GM12874 (cell line): ENCODE results near the gene PCDH9.

Source experiments
- CTCF ChIP-seq: IDR thresholded peaks from 2 replicates; pipeline ENCODE4 v1.5.1; 2011; ENCODE audit warnings: low read depth, mild to moderate bottlenecking, control low read depth, low read length, moderate library complexity; ENCODE audit not compliant: insufficient read depth

Gene PCDH9

GRCh38 chr13:66859934-66860877, 369.9 kb downstream of the PCDH9 start:
- no peak for TF ChIP-seq CTCF

DNA sequence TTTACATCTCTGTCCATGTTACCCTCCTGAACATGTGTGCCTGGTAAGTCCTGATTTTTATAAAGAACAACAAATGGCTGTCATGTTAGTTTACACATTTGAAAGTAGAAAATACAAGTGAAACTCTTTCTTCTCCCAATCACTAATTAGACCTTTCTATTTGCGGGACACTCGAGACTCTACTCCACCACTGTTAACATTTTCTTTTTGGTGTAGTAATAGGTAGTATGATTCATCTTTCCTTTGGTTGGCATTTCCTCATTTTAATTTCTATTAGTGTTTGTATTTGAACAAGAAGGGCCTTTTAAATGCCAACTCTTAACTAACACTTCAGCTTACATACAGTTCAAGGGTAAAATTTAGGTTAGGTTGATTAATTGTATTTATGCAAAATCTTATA, 371.1 kb downstream of the PCDH9 start:
- TF ChIP-seq CTCF: no peak

DNA sequence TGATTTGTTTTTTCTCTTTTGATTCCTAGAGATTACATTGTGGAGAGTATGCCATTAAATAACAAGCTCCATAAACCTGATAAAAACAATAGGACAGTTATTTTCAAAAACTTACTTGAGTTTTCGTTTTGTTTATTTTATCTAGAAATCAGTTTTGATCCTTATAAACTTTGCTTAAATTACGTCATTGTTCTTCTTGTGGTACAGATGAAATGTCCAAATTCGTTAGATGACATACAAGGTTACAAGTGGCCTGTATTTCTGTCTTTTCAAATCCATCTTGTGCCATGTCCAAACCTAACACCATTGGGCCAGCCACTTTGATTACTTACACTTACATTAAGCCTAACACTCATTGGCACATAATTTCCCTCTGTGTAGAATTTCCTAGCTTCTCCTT, 372.0 kb downstream of the PCDH9 start:
- TF ChIP-seq CTCF: no peak

DNA sequence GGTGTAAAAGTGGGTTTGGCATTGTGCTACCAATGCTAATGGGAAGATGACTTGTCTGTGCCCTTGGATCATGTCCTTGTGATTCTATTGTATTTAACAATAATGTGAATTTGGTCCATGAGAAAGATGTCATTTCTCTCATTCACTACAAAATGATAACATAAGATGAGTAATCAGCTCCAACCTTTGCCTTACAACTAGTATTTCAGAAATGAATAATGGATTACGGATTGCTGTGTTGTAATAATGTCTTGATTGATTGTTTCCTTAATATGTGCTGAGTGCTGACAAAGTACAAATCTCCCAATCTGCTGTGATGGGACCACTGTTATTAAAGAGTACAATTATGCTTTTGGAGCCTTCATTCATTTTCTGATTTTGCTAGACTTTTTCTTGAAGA, 375.0 kb downstream of the PCDH9 start:
- TF ChIP-seq CTCF: no peak

DNA sequence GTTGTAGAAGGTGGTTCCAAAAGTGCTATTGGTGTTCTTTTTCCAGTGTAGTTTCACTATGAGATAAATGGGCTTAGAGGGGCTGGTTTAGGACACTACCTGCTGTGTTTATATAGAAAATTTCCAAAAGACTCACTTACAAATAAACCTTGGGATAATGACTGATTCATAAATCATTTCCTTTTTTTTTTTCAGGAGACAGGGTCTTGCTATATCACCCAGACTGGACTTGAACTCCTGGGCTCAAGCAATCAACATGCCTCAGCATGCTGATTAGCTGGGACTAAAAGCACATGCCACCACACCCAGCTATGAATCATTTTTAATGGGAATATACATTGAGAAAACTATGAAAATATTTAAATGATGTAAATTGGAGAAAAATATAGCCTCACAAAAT, 376.6 kb downstream of the PCDH9 start:
- no peak for TF ChIP-seq CTCF

- TF ChIP-seq CTCF: no peak
Observed at GRCh38 chr13:66849706-66850105, 380.4 kb downstream of the PCDH9 start.

DNA sequence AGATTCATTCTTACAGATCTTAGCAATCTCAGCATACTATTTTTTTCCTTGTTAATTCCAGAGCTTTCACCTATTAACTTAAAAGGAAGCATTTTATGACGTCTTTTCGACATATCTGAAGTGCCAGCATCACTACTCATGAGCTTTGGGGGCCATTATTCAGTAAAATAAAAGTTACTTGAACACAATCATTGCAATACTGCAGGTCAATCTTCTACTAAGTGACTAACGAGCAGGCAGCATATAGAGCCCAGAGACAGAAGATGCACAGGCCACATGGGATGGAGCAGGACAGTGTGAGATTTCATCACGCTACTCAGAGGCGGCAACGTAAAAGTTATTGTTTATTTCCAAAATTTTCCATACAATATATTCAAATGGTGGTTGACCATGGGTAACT, 382.6 kb downstream of the PCDH9 start:
- no peak for TF ChIP-seq CTCF
